ENCODE results near the gene FKBP7. TPM values are rescaled to one million over a fixed set of nuclear protein-coding genes. Genes with fewer than 3 reads are reported as not detected.

FKBP7 gene
- total RNA-seq, 1 experiment from 2014 or later = 4.8 TPM

GRCh38 chr2:178426388-178426787, 52.0 kb downstream of the FKBP7 start:
- DNase-seq = no peak
- no peak overlapping the region for H4K91ac ChIP-seq (ENCODE audit: insufficient read length, low read depth, low read length)
- H4K5ac ChIP-seq (ENCODE audit: insufficient read length, low read depth, low read length) = no peak overlapping the region
- H2BK20ac ChIP-seq (ENCODE audit: low read depth, low read length, poor library complexity, severe bottlenecking) = no peak overlapping the region
- TF ChIP-seq CTCF (conservative IDR thresholded peaks at IDR 0.05) = no peak
- H4K20me1 ChIP-seq (ENCODE audit: control insufficient read depth, insufficient read depth, insufficient read length) = no peaks in the 10 kb centered on the region
- H3K79me1 ChIP-seq (ENCODE audit: insufficient read depth, low read depth, low read length, poor library complexity, severe bottlenecking) = no peaks in the 10 kb centered on the region
- no peaks in the 10 kb centered on the region for H3K4me1 ChIP-seq (ENCODE audit: insufficient read depth, low read length)
- H3K9me3 ChIP-seq (ENCODE audit: control insufficient read depth, low read depth, low read length) = no peaks in the 10 kb centered on the region
- H3K56ac ChIP-seq (ENCODE audit: insufficient read length, low read depth, low read length) = no peak overlapping the region
- no peak overlapping the region for H2BK5ac ChIP-seq (ENCODE audit: insufficient read length, low read length)
- WGBS (ENCODE audit: extremely low coverage, insufficient read length, low lambda C conversion rate) = no CpG with 5 or more reads among the region's 3 CpGs
- no peak overlapping the region for H4K8ac ChIP-seq (replicated peaks; ENCODE audit: insufficient read length, low read depth, low read length)
- H3K4ac ChIP-seq (ENCODE audit: low read depth, low read length) = no peak overlapping the region
- no peak overlapping the region for H3K14ac ChIP-seq (ENCODE audit: insufficient read depth, low read length)
- no peaks in the 10 kb centered on the region for H3K23me2 ChIP-seq (ENCODE audit: insufficient read length, low read depth, low read length, poor library complexity, severe bottlenecking)
- H3K27me3 Mint-ChIP-seq (ENCODE audit: low read depth) = no peaks in the 10 kb centered on the region
- H3K18ac ChIP-seq (ENCODE audit: insufficient read length, low read depth, low read length) = no peak overlapping the region
- H2BK120ac ChIP-seq (ENCODE audit: low read depth, low read length, poor library complexity, severe bottlenecking) = no peak overlapping the region
- peaks cover 2 to 7% of the 10 kb centered on the region in 2 experiments; a peak in 3 of 5 replicates for H3K9me3 Mint-ChIP-seq
- H2BK12ac ChIP-seq (ENCODE audit: insufficient read length, low read depth, low read length) = no peak overlapping the region
- H3K27me3 ChIP-seq (ENCODE audit: insufficient read depth, low read length) = no peaks in the 10 kb centered on the region
- no peak overlapping the region for H3K9ac ChIP-seq (ENCODE audit: extremely low read depth, insufficient read length, low read length)
- H3K36me3 Mint-ChIP-seq (ENCODE audit: insufficient read depth in 1 of 3, low read depth in 3 of 3) = peaks cover 16 to 50% (median 37%) of the 10 kb centered on the region in 3 experiments; a peak in 6 of 7 replicates
- no peaks in the 10 kb centered on the region for H3K4me1 Mint-ChIP-seq
- no peak overlapping the region for H2BK15ac ChIP-seq (ENCODE audit: low read depth, low read length)
- H3K79me2 ChIP-seq (ENCODE audit: insufficient read depth, low read length) = no peaks in the 10 kb centered on the region
- H3K27ac Mint-ChIP-seq = no peak overlapping the region
- no peak overlapping the region for H3T11ph ChIP-seq (ENCODE audit: low read length)
- H2AFZ ChIP-seq (ENCODE audit: low read length) = no peak overlapping the region
- no peak overlapping the region for H3K23ac ChIP-seq (ENCODE audit: insufficient read length, low read depth, low read length)
- H3K4me3 Mint-ChIP-seq = no peak overlapping the region
- no peak overlapping the region for H2AK5ac ChIP-seq (ENCODE audit: insufficient read length, low read length)
- H3K4me2 ChIP-seq (ENCODE audit: insufficient read depth, insufficient read length, low read length) = no peak overlapping the region
- H3K27ac ChIP-seq (ENCODE audit: insufficient read length, low read depth, low read length) = no peak overlapping the region
